SU-DHL-6 (cell line): ENCODE measurements around the gene NFATC4.

Experiments
- H2AFZ ChIP-seq: fragments of 200-600 bp; sonication (generic); 2 replicates; pipeline ENCODE4 v1.6.1; 2014; ENCODE audit warnings: low read depth, mild to moderate bottlenecking, moderate library complexity, mixed read lengths, antibody characterized with exemption, low read length; ENCODE audit not compliant: severe bottlenecking
- H3F3A ChIP-seq: fragments of 200-600 bp; shearing (Covaris generic); 2 replicates; pipeline ENCODE4 v1.6.0; 2016; ENCODE audit warnings: antibody characterized with exemption, mild to moderate bottlenecking; ENCODE audit not compliant: insufficient read depth
- H3K27ac ChIP-seq: fragments of 200-600 bp; sonication (generic); 2 replicates; pipeline ENCODE4 v1.5.1; 2016; ENCODE audit warnings: low read depth, mild to moderate bottlenecking, low read length, moderate library complexity, mixed read lengths
- H3K27me3 ChIP-seq: fragments of 200-600 bp; sonication (generic), shearing (Covaris generic); 2 replicates; pipeline ENCODE4 v1.6.0; 2014; ENCODE audit warnings: mild to moderate bottlenecking, low read length
- H3K36me3 ChIP-seq: fragments of 200-600 bp; sonication (generic); 2 replicates; pipeline ENCODE4 v1.6.1; 2014; ENCODE audit warnings: mild to moderate bottlenecking, low read length, mixed read lengths
- H3K4me2 ChIP-seq: fragments of 300-600, 200-600 bp; shearing (Covaris generic), sonication (generic); 2 replicates; pipeline ENCODE4 v1.6.0; 2014; ENCODE audit warnings: low read length, low read depth, mild to moderate bottlenecking; ENCODE audit not compliant: poor library complexity, severe bottlenecking
- H3K4me3 ChIP-seq: fragments of 200-600 bp; sonication (generic); 2 replicates; pipeline ENCODE4 v1.5.1; 2014; ENCODE audit warnings: antibody characterized with exemption, low read length, mild to moderate bottlenecking, mixed read lengths; ENCODE audit not compliant: insufficient read depth, poor library complexity, severe bottlenecking
- H3K79me2 ChIP-seq: fragments of 200-600 bp; sonication (generic); 2 replicates; pipeline ENCODE4 v1.6.1; 2014; ENCODE audit warnings: mild to moderate bottlenecking, low read length, moderate library complexity; ENCODE audit not compliant: insufficient read depth
- H3K9ac ChIP-seq: fragments of 200-600 bp; sonication (generic); 2 replicates; pipeline ENCODE4 v1.7.0; 2014; ENCODE audit warnings: mild to moderate bottlenecking, low read length
- H3K9me2 ChIP-seq: fragments of 200-600 bp; sonication (generic); replicated peaks from 2 replicates; pipeline ENCODE4 v1.6.1; 2014; ENCODE audit warnings: low read length; ENCODE audit not compliant: insufficient read depth
- H3K9me3 ChIP-seq: fragments of 200-600 bp; sonication (generic); 2 replicates; pipeline ENCODE4 v1.6.1; 2014; ENCODE audit warnings: low read length, mixed read lengths; ENCODE audit not compliant: insufficient read depth
- H4K20me1 ChIP-seq: fragments of 200-600 bp; sonication (generic); 2 replicates; pipeline ENCODE4 v1.6.1; 2014; ENCODE audit warnings: low read depth, mild to moderate bottlenecking, antibody characterized with exemption, low read length, moderate library complexity, mixed read lengths
- EZH2phosphoT487 ChIP-seq: fragments of 200-600 bp; sonication (generic), shearing (Covaris generic); conservative IDR thresholded peaks from 2 replicates; pipeline ENCODE4 v1.6.1; 2018; ENCODE audit warnings: mild to moderate bottlenecking, antibody characterized with exemption, low read length, moderate library complexity, mixed read lengths
- TF ChIP-seq, protein P1 (sequence below): fragments of 200-600 bp; sonication (generic); IDR thresholded peaks from one replicate; pipeline ENCODE4 v1.5.1; 2017; ENCODE audit warnings: antibody characterized with exemption, mild to moderate bottlenecking, low read length, moderate library complexity; ENCODE audit not compliant: insufficient read depth, poor library complexity, severe bottlenecking

The NFATC4 gene

GRCh38 chr14:24404814-24405213, 36.8 kb downstream of the NFATC4 start:
- Histone ChIP-seq H3K9me3 (no peaks in the 10 kb centered on the region), H3K27ac (no peak overlapping the region), H3K9me2 (no peaks in the 10 kb centered on the region), H3K9ac (no peak overlapping the region), H2AFZ (no peak overlapping the region), H3K36me3 (no peaks in the 10 kb centered on the region), H3K27me3 (no peaks in the 10 kb centered on the region), H4K20me1 (no peaks in the 10 kb centered on the region), H3K4me3 (no peak overlapping the region), H3K79me2 (no peaks in the 10 kb centered on the region), H3F3A (no peaks in the 10 kb centered on the region), H3K4me2 (no peak overlapping the region)
- no peak for TF ChIP-seq EZH2phosphoT487
- TF ChIP-seq, protein P1, sequence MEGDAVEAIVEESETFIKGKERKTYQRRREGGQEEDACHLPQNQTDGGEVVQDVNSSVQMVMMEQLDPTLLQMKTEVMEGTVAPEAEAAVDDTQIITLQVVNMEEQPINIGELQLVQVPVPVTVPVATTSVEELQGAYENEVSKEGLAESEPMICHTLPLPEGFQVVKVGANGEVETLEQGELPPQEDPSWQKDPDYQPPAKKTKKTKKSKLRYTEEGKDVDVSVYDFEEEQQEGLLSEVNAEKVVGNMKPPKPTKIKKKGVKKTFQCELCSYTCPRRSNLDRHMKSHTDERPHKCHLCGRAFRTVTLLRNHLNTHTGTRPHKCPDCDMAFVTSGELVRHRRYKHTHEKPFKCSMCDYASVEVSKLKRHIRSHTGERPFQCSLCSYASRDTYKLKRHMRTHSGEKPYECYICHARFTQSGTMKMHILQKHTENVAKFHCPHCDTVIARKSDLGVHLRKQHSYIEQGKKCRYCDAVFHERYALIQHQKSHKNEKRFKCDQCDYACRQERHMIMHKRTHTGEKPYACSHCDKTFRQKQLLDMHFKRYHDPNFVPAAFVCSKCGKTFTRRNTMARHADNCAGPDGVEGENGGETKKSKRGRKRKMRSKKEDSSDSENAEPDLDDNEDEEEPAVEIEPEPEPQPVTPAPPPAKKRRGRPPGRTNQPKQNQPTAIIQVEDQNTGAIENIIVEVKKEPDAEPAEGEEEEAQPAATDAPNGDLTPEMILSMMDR, result no peak

GRCh38 chr14:24406416-24406815, 38.4 kb downstream of the NFATC4 start:
- no peak overlapping the region for H3K4me3 ChIP-seq
- H3K79me2 ChIP-seq, result no peaks in the 10 kb centered on the region
- no peak overlapping the region for H3K27ac ChIP-seq
- no peaks in the 10 kb centered on the region for H4K20me1 ChIP-seq
- H3K36me3 ChIP-seq, result no peaks in the 10 kb centered on the region
- H3F3A ChIP-seq, result no peaks in the 10 kb centered on the region
- TF ChIP-seq, protein P1, result no peak
- no peak for TF ChIP-seq EZH2phosphoT487
- no peak overlapping the region for H3K9ac ChIP-seq
- H2AFZ ChIP-seq, result no peak overlapping the region
- H3K4me2 ChIP-seq, result no peak overlapping the region
- H3K9me2 ChIP-seq, result no peaks in the 10 kb centered on the region
- no peaks in the 10 kb centered on the region for H3K27me3 ChIP-seq
- no peaks in the 10 kb centered on the region for H3K9me3 ChIP-seq

DNA sequence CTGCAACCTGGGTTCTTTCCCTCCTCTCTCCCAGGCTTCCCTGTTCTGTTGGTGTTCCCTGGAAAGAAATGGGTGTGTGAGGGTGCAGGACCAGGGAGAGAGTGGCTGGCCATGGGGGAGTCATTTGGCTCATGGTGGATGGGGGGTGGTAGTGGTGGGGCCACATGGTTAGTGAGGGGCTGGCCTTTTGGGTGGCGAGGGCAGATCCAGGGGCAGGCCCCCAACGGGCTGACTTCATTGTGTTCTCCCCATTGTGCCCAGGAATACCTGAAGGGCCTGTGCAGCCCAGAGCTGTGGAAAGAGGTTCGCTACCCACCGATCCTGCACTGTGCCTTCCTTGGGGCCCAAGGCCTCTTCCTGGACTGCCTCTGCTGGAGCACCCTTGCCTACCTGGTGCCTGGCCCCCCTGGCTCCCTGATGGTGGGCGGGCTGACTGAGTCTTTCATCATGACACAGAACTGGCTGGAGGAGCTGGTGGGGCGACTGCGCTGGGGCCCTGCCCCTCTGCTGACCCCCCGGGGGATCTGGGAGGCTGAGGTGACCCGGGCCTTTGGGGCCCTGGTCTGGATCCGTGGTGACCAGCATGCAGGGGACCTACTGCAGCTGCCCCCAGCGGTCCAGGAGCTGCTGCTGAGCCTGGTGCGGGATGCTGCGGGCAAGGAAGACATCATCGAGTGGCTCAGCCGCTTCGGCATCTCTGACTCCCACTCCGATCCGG, 39.8 kb downstream of the NFATC4 start:
- H3K9me2 ChIP-seq, result no peaks in the 10 kb centered on the region
- no peaks in the 10 kb centered on the region for H3K36me3 ChIP-seq
- no peak overlapping the region for H3K27ac ChIP-seq
- no peaks in the 10 kb centered on the region for H4K20me1 ChIP-seq
- no peaks in the 10 kb centered on the region for H3F3A ChIP-seq
- no peak overlapping the region for H3K9ac ChIP-seq
- H3K4me2 ChIP-seq, result no peak overlapping the region
- no peaks in the 10 kb centered on the region for H3K27me3 ChIP-seq
- no peaks in the 10 kb centered on the region for H3K9me3 ChIP-seq
- no peak overlapping the region for H3K4me3 ChIP-seq
- TF ChIP-seq EZH2phosphoT487, result no peak
- TF ChIP-seq, protein P1, result no peak
- no peak overlapping the region for H2AFZ ChIP-seq
- H3K79me2 ChIP-seq, result no peaks in the 10 kb centered on the region
